Liver (tissue), 9 donors: ENCODE data around the gene VASN. TPM values are rescaled to one million over a fixed set of nuclear protein-coding genes. Genes with fewer than 3 reads are reported as not detected.

Experiments
- DNase-seq: peaks from one replicate; pipeline ENCODE4 v3.0.0-alpha.2; 2017; ENCODE audit warnings: low spot score
- H3K27ac ChIP-seq, 2 donors: one replicate each; pipeline ENCODE4 v1.7.0; 2013; ENCODE audit warnings: inconsistent platforms in 2 of 2, low read length in 2 of 2, control low read depth in 1 of 2, low read depth in 1 of 2, mild to moderate bottlenecking in 1 of 2
- H3K27me3 ChIP-seq, 4 donors: one replicate each; pipeline versions ENCODE4 v1.6.1 to v1.7.0; 2013; ENCODE audit warnings: low read length in 3 of 4, inconsistent platforms in 1 of 4, mild to moderate bottlenecking in 1 of 4, moderate library complexity in 1 of 4; ENCODE audit not compliant: control insufficient read depth in 4 of 4, insufficient read depth in 4 of 4
- H3K36me3 ChIP-seq, 4 donors: one replicate each; pipeline versions ENCODE4 v1.6.1 to v1.7.0; 2013; ENCODE audit warnings: low read length in 3 of 4, mild to moderate bottlenecking in 3 of 4, low read depth in 1 of 4, moderate library complexity in 1 of 4; ENCODE audit not compliant: control insufficient read depth in 4 of 4, insufficient read depth in 3 of 4
- H3K4me1 ChIP-seq, 4 donors: one replicate each; pipeline versions ENCODE4 v1.6.1 to v1.7.0; 2013; ENCODE audit warnings: low read length in 3 of 4, mild to moderate bottlenecking in 3 of 4, moderate library complexity in 1 of 4; ENCODE audit not compliant: control insufficient read depth in 4 of 4, insufficient read depth in 4 of 4
- H3K4me3 ChIP-seq, 3 donors: one replicate each; pipeline versions ENCODE4 v1.6.1 to v1.7.0; 2013; ENCODE audit warnings: low read length in 3 of 3, control low read depth in 1 of 3, low read depth in 1 of 3, mild to moderate bottlenecking in 1 of 3
- H3K9ac ChIP-seq, 2 donors: one replicate each; pipeline ENCODE4 v1.7.0; 2013; ENCODE audit warnings: low read length in 2 of 2, mild to moderate bottlenecking in 2 of 2, moderate library complexity in 2 of 2, control low read depth in 1 of 2, low read depth in 1 of 2
- H3K9me3 ChIP-seq, 4 donors: one replicate each; pipeline versions ENCODE4 v1.6.1 to v1.7.0; 2013; ENCODE audit warnings: low read length in 3 of 4; ENCODE audit not compliant: control insufficient read depth in 4 of 4
- EGR1 ChIP-seq, 2 donors: IDR thresholded peaks; 2 replicates each; pipeline ENCODE4 v1.6.1; 2016 to 2018; ENCODE audit warnings: antibody characterized with exemption in 2 of 2, low read depth in 2 of 2
- FOXA1 ChIP-seq: IDR thresholded peaks from 2 replicates; pipeline ENCODE4 v1.6.1; 2016; ENCODE audit warnings: antibody characterized with exemption
- FOXA2 ChIP-seq: IDR thresholded peaks from 2 replicates; pipeline ENCODE4 v1.6.1; 2016; ENCODE audit warnings: antibody characterized with exemption
- HNF4A ChIP-seq, 2 donors: conservative IDR thresholded peaks; 2 replicates each; pipeline ENCODE4 v1.6.1; 2016; ENCODE audit warnings: antibody characterized with exemption in 2 of 2, mild to moderate bottlenecking in 2 of 2
- HNF4G ChIP-seq: IDR thresholded peaks from 2 replicates; pipeline ENCODE4 v1.6.1; 2016; ENCODE audit warnings: antibody characterized with exemption
- JUND ChIP-seq, 2 donors: IDR thresholded peaks; 2 replicates each; pipeline ENCODE4 v1.6.1; 2016; ENCODE audit warnings: antibody characterized with exemption in 2 of 2
- RAD21 ChIP-seq, 2 donors: IDR thresholded peaks; 2 replicates each; pipeline ENCODE4 v1.6.1; 2016; ENCODE audit warnings: antibody characterized with exemption in 2 of 2, mild to moderate bottlenecking in 2 of 2
- RXRA ChIP-seq, 2 donors: IDR thresholded peaks; 2 replicates each; pipeline ENCODE4 v1.6.1; 2017 to 2018; ENCODE audit warnings: antibody characterized with exemption in 2 of 2, mild to moderate bottlenecking in 1 of 2
- TAF1 ChIP-seq: conservative IDR thresholded peaks from 2 replicates; pipeline ENCODE4 v1.6.1; 2016; ENCODE audit warnings: antibody characterized with exemption, mild to moderate bottlenecking
- YY1 ChIP-seq: IDR thresholded peaks from 2 replicates; pipeline ENCODE4 v1.6.1; 2016; ENCODE audit warnings: antibody characterized with exemption, mild to moderate bottlenecking
- WGBS: extraction: QIAGEN DNeasy Blood & Tissue Kit; methylation state at CpG from one replicate; pipeline ENCODE4 v1.1.7; 2013; 5-methylcytosine and 5-hydroxymethylcytosine counted together
- polyA plus RNA-seq, 2 donors: library from polyadenylated mRNA; stranded (reverse) in 1 of 2; unstranded in 1 of 2; fragments of 200-250 nt in 1 of 2; fragments of >200 nt in 1 of 2; fragmentation: Nextera tagmentation in 1 of 2; extraction: Ambion mirVana in 1 of 2; gene quantifications; one replicate each; pipeline versions ENCODE4 v1.2.1 to v1.2.3, GENCODE V29; 2013 to 2015
- total RNA-seq, 2 donors: library from RNA; depleted of rRNA; stranded (reverse); fragments of >200 nt; gene quantifications; one replicate each; pipeline ENCODE4 v1.2.3, GENCODE V29; 2014
- TF ChIP-seq, protein P1 (sequence below): fragments of 150-350 bp; IDR thresholded peaks from 2 replicates; pipeline ENCODE4 v1.5.1; 2017; ENCODE audit warnings: improper control_type of control experiment, low read depth, low read length; ENCODE audit not compliant: missing input control
- TF ChIP-seq, protein P2 (sequence below): IDR thresholded peaks from 2 replicates; pipeline ENCODE4 v1.6.1; 2016; ENCODE audit warnings: antibody characterized with exemption
- TF ChIP-seq, protein P3 (sequence below): IDR thresholded peaks from 2 replicates; pipeline ENCODE4 v1.6.1; 2016; ENCODE audit warnings: antibody characterized with exemption
- TF ChIP-seq, protein P4 (sequence below): IDR thresholded peaks from 2 replicates; pipeline ENCODE4 v1.6.1; 2016; ENCODE audit warnings: antibody characterized with exemption, mild to moderate bottlenecking
- donor health status: healthy.
- donor health status: healthy.
- donor health status: healthy.
- donor health status: healthy.
- donor health status: healthy.

The VASN gene
- total and polyA plus RNA-seq, 4 donors, result 6.2 to 26.9 (median 21.2) TPM

DNA sequence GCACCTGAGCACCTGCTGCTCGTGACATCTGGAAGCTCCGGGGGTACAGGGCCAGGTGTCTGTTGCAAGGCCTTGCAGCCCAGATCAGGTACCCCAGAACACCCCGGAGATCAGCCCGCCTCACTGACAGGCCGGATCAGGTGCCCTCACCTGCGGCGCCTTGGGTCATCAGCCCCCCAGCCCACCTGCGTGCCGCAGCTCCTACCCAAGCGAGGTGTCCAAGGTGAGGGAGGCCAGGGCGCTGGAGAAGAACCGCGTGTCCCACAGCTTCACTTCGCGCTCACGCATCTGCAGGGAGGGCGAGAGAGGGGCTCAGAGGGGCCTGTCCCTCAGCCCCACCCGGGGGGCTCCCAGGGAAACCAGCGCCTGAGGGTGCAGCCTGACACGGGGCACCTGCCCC lies 16.1 kb downstream of the VASN start:
- Histone ChIP-seq H3K9ac (no peak overlapping the region), H3K36me3 (peaks cover 0 to 3% (median 1%) of the 10 kb centered on the region in 4 donors), H3K27me3 (no peaks in the 10 kb centered on the region), H3K27ac (no peak overlapping the region), H3K4me1 (peaks cover 0 to 11% (median 0%) of the 10 kb centered on the region in 4 donors), H3K9me3 (no peaks in the 10 kb centered on the region), H3K4me3 (no peak overlapping the region)
- TF ChIP-seq HNF4A (conservative IDR thresholded peaks at IDR 0.05) (no peak), FOXA1 (no peak), HNF4G (no peak)
- TF ChIP-seq, protein P1, sequence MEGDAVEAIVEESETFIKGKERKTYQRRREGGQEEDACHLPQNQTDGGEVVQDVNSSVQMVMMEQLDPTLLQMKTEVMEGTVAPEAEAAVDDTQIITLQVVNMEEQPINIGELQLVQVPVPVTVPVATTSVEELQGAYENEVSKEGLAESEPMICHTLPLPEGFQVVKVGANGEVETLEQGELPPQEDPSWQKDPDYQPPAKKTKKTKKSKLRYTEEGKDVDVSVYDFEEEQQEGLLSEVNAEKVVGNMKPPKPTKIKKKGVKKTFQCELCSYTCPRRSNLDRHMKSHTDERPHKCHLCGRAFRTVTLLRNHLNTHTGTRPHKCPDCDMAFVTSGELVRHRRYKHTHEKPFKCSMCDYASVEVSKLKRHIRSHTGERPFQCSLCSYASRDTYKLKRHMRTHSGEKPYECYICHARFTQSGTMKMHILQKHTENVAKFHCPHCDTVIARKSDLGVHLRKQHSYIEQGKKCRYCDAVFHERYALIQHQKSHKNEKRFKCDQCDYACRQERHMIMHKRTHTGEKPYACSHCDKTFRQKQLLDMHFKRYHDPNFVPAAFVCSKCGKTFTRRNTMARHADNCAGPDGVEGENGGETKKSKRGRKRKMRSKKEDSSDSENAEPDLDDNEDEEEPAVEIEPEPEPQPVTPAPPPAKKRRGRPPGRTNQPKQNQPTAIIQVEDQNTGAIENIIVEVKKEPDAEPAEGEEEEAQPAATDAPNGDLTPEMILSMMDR, result no peak
- TF ChIP-seq, protein P2, sequence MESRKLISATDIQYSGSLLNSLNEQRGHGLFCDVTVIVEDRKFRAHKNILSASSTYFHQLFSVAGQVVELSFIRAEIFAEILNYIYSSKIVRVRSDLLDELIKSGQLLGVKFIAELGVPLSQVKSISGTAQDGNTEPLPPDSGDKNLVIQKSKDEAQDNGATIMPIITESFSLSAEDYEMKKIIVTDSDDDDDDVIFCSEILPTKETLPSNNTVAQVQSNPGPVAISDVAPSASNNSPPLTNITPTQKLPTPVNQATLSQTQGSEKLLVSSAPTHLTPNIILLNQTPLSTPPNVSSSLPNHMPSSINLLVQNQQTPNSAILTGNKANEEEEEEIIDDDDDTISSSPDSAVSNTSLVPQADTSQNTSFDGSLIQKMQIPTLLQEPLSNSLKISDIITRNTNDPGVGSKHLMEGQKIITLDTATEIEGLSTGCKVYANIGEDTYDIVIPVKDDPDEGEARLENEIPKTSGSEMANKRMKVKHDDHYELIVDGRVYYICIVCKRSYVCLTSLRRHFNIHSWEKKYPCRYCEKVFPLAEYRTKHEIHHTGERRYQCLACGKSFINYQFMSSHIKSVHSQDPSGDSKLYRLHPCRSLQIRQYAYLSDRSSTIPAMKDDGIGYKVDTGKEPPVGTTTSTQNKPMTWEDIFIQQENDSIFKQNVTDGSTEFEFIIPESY, result no peak
- no peak for DNase-seq
- 96% methylated on average over 20 of the region's 20 CpGs for WGBS

DNA sequence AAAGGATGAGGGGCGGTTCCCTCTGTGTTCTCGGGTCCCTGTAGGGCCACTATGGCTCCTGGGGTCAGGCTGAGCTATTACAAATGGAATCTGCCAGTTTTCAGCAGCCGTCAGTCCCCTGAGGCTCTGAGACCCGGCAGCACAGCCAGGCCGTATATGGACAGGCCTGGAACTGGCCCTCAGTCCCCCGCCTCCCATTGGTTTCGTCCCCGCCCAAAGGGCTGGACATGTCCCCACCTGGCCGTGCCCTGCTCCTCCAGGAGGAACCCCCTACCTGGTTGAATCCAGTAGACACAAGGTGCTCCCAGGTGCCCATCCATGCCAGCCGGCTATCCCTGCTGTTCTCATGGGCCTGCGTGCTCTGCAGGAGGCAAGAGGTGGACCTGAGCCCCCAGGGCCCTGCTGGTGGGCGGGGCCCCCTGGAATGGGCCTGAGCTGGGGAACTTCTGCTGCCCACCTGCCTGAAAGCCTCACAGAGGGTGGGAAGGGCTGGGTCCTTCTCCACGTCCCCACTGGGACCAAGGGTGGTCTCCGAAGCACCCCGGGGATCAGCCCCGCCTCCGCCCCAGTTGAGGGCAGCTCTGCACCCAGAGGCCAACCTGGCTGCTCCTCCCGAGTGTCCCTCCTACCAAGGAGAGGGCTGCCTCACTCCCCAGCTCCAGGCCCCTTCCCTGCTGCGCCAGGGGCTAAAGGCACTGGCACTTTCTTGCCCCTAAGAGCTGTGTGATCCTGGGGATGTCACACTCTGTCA lies 16.8 kb downstream of the VASN start:
- H3K9me3 ChIP-seq, result no peaks in the 10 kb centered on the region
- H3K36me3 ChIP-seq, result peaks cover 0 to 3% (median 0%) of the 10 kb centered on the region in 4 donors
- TF ChIP-seq HNF4A (conservative IDR thresholded peaks at IDR 0.05) (no peak), EGR1 (IDR thresholded peaks at IDR 0.05; ENCODE audit: low read depth in 2 of 2) (no peak), RXRA (IDR thresholded peaks at IDR 0.05) (no peak), RAD21 (IDR thresholded peaks at IDR 0.05) (no peak), YY1 (no peak), TAF1 (no peak), FOXA2 (no peak), JUND (IDR thresholded peaks at IDR 0.05) (no peak)
- TF ChIP-seq, protein P3, sequence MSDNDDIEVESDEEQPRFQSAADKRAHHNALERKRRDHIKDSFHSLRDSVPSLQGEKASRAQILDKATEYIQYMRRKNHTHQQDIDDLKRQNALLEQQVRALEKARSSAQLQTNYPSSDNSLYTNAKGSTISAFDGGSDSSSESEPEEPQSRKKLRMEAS, result no peak
- TF ChIP-seq, protein P4, sequence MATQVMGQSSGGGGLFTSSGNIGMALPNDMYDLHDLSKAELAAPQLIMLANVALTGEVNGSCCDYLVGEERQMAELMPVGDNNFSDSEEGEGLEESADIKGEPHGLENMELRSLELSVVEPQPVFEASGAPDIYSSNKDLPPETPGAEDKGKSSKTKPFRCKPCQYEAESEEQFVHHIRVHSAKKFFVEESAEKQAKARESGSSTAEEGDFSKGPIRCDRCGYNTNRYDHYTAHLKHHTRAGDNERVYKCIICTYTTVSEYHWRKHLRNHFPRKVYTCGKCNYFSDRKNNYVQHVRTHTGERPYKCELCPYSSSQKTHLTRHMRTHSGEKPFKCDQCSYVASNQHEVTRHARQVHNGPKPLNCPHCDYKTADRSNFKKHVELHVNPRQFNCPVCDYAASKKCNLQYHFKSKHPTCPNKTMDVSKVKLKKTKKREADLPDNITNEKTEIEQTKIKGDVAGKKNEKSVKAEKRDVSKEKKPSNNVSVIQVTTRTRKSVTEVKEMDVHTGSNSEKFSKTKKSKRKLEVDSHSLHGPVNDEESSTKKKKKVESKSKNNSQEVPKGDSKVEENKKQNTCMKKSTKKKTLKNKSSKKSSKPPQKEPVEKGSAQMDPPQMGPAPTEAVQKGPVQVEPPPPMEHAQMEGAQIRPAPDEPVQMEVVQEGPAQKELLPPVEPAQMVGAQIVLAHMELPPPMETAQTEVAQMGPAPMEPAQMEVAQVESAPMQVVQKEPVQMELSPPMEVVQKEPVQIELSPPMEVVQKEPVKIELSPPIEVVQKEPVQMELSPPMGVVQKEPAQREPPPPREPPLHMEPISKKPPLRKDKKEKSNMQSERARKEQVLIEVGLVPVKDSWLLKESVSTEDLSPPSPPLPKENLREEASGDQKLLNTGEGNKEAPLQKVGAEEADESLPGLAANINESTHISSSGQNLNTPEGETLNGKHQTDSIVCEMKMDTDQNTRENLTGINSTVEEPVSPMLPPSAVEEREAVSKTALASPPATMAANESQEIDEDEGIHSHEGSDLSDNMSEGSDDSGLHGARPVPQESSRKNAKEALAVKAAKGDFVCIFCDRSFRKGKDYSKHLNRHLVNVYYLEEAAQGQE, result no peak
- TF ChIP-seq, protein P2, result no peak
- 89% methylated on average over 19 of the region's 19 CpGs for WGBS
- peak overlapping the region in 1 of 2 donors; percentile 18 for H3K27ac ChIP-seq
- H3K9ac ChIP-seq, result no peak overlapping the region
- DNase-seq, result no peak
- H3K27me3 ChIP-seq, result no peaks in the 10 kb centered on the region
- H3K4me3 ChIP-seq, result no peak overlapping the region
- H3K4me1 ChIP-seq, result peaks cover 0 to 11% (median 0%) of the 10 kb centered on the region in 4 donors
